Uterus (tissue), 2 donors: ENCODE data around the gene GSTM3.

Source experiments
- CTCF ChIP-seq, 4 experiments: fragments of 200-600 bp in 2 of 4; fragments of 450-650 bp in 2 of 4; sonication (generic) in 2 of 4; IDR thresholded peaks; one replicate each; pipeline ENCODE4 v1.5.1; 2016 to 2019; ENCODE audit warnings: antibody characterized with exemption in 4 of 4, mild to moderate bottlenecking in 2 of 4, moderate library complexity in 1 of 4
- POLR2A ChIP-seq, 2 donors: fragments of 450-650 bp; IDR thresholded peaks; one replicate each; pipeline ENCODE4 v1.6.1; 2016; ENCODE audit warnings: antibody characterized with exemption in 2 of 2, mild to moderate bottlenecking in 1 of 2, moderate library complexity in 1 of 2

GRCh38 chr1:109712321-109712864 lies 28.4 kb downstream of the GSTM3 start:
- TF ChIP-seq CTCF (IDR thresholded peaks at IDR 0.05), result no peak
- TF ChIP-seq POLR2A (IDR thresholded peaks at IDR 0.05), result no peak
